GM19099 (cell line): ENCODE data around the gene NFATC2IP.

Experiments
- POLR2A ChIP-seq: IDR thresholded peaks from 3 replicates; pipeline ENCODE4 v1.6.1; 2011; ENCODE audit warnings: low read depth; ENCODE audit not compliant: insufficient read length; ENCODE audit errors: extremely low read depth

NFATC2IP gene

GRCh38 chr16:29000019-29000418 lies 49.3 kb downstream of the NFATC2IP start:
- TF ChIP-seq POLR2A = no peak

GRCh38 chr16:29007730-29008593 lies 57.2 kb downstream of the NFATC2IP start:
- TF ChIP-seq POLR2A = no peak

GRCh38 chr16:29009050-29009837 lies 58.5 kb downstream of the NFATC2IP start:
- no peak for TF ChIP-seq POLR2A

- TF ChIP-seq POLR2A = no peak
Measured at GRCh38 chr16:29009838-29010166, 59.1 kb downstream of the NFATC2IP start.

- no peak for TF ChIP-seq POLR2A
Measured at GRCh38 chr16:29011112-29011511, 60.4 kb downstream of the NFATC2IP start.

- TF ChIP-seq POLR2A = no peak
Measured at GRCh38 chr16:29011851-29012250, 61.1 kb downstream of the NFATC2IP start.

GRCh38 chr16:29012913-29013553 lies 62.3 kb downstream of the NFATC2IP start:
- TF ChIP-seq POLR2A = no peak

- TF ChIP-seq POLR2A = no peak
Measured at GRCh38 chr16:29014561-29015069, 63.9 kb downstream of the NFATC2IP start.
